GM21529 (cell line): ENCODE results near the gene ADGRF4.

Experiments
- ATAC-seq: cut with Tn5 transposase; IDR thresholded peaks from one replicate; pipeline ENCODE4 v1.9.1; 2021; ENCODE audit not compliant: unreplicated experiment

The ADGRF4 gene

GRCh38 chr6:47681201-47681990 lies 17.0 kb upstream of the ADGRF4 start:
- no peak for ATAC-seq

- no peak for ATAC-seq
Observed at GRCh38 chr6:47686411-47686810, 12.0 kb upstream of the ADGRF4 start.

GRCh38 chr6:47687432-47687831 lies 10.9 kb upstream of the ADGRF4 start:
- no peak for ATAC-seq

GRCh38 chr6:47690214-47690613 lies 8.2 kb upstream of the ADGRF4 start:
- ATAC-seq = no peak

GRCh38 chr6:47690791-47691190 lies 7.6 kb upstream of the ADGRF4 start:
- ATAC-seq = no peak

GRCh38 chr6:47697925-47698324 lies 455 bp upstream of the ADGRF4 start:
- no peak for ATAC-seq

GRCh38 chr6:47700053-47700452 lies 1.7 kb downstream of the ADGRF4 start:
- ATAC-seq = no peak

- ATAC-seq = no peak
Observed at GRCh38 chr6:47700596-47700995, 2.2 kb downstream of the ADGRF4 start.

- peak; percentile 95 for ATAC-seq
Observed at GRCh38 chr6:47701363-47701762, 3.0 kb downstream of the ADGRF4 start.

GRCh38 chr6:47709160-47709559 lies 10.8 kb downstream of the ADGRF4 start:
- no peak for ATAC-seq

- no peak for ATAC-seq
Observed at GRCh38 chr6:47710295-47710694, 11.9 kb downstream of the ADGRF4 start.

GRCh38 chr6:47713200-47713599 lies 14.8 kb downstream of the ADGRF4 start:
- ATAC-seq = no peak

GRCh38 chr6:47714802-47715201 lies 16.4 kb downstream of the ADGRF4 start:
- ATAC-seq = no peak

- ATAC-seq = peak; percentile 54
Observed at GRCh38 chr6:47715782-47716181, 17.4 kb downstream of the ADGRF4 start.

- ATAC-seq = peak; percentile 39
Observed at GRCh38 chr6:47716207-47716606, 17.8 kb downstream of the ADGRF4 start.

- ATAC-seq = no peak
Observed at GRCh38 chr6:47718571-47718970, 20.2 kb downstream of the ADGRF4 start.

GRCh38 chr6:47721189-47721588 lies 22.8 kb downstream of the ADGRF4 start:
- ATAC-seq = no peak

- ATAC-seq = peak; percentile 80
Observed at GRCh38 chr6:47722194-47722593, 23.8 kb downstream of the ADGRF4 start.

- no peak for ATAC-seq
Observed at GRCh38 chr6:47724300-47724699, 25.9 kb downstream of the ADGRF4 start.

GRCh38 chr6:47727391-47727790 lies 29.0 kb downstream of the ADGRF4 start:
- ATAC-seq = no peak

- no peak for ATAC-seq
Observed at GRCh38 chr6:47729019-47729418, 30.6 kb downstream of the ADGRF4 start.

- ATAC-seq = no peak
Observed at GRCh38 chr6:47729457-47729856, 31.1 kb downstream of the ADGRF4 start.
